GM10847 (cell line): Measurements from ENCODE around the gene OTULIN.

Experiments
- POLR2A ChIP-seq: IDR thresholded peaks from 2 replicates; pipeline ENCODE4 v1.6.1; 2011; ENCODE audit not compliant: insufficient read length; ENCODE audit errors: extremely low read depth

The OTULIN gene

DNA sequence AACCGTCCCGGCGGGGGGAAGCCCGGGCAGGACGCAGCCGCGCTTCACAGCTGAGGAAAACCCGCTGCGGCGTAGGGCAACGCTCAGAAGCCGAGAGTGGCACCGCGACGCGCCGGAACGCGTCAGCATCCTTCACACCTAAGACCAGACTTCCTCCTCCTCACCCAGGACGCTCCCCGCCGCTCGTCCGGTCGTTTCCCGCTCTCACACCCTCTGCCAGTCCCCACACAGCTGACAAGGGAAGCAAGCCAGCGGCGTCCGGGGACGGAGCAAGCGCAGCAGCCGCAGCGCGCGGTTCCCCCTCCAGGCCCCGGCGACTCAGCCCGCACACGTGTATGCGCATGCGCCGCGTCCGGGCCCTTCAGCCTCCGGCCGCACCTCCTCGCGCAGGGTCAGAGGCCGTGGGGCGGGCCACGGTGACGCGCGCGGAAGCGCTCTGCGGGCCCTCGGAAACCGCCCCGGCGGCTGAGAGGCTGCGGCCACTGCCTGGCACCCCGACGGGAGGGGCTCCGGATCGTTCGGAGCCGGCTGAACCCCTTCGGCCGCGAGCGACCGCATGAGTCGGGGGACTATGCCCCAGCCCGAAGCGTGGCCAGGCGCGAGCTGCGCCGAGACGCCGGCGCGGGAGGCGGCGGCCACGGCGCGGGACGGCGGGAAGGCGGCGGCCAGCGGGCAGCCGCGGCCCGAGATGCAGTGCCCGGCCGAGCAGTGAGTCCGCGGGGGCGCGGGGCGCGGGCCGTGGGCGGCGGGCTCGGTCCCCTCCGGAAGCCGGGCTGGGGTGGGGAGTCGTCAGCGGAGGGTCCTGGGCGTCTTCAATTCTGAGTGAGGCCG is at the start of gene OTULIN:
Gene OTULIN, plus strand, starts transcription at position 449 of the 831 bp plus-strand sequence. Its CDS starts 108 bp downstream, at position 557.
- TF ChIP-seq POLR2A = peak; percentile 84

DNA sequence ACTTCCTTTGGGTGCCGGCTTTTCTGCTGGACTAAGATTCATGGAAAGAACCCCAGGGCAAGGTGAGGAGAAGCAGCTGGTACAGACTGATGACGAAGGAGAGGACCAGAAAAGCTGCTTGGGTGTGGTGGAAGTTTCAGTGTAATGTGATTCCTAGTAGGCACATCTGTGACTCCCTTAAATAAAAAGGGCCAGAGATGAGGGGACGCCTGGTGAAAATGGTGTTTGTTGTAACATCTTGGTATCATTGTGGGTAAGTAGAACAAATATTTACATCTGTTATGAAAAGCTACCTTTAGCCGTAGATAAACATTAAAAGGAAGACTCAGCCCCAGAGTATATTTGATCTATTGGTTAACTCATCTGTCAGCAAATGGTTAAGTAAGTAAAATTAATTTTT is 49.2 kb upstream of the OTULIN start:
- no peak for TF ChIP-seq POLR2A

DNA sequence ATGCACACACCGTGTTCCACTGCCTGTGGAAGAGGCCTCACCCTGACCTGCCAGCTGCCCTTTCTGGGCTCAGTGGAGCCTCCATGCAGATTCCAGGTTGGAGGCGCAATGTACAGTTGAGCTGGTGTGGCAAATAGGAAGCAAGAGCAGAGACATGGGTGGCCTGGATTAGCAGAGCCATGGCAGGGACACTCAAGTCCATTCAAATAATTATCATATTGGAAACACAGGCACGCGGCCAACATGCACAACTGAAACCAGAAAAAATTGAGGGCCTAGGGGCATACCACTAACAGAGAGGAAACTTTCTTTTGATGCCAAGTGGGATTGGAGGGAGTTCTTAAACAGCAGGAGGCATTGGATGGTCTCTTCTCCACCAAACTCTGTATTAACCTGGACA is 47.1 kb upstream of the OTULIN start:
- TF ChIP-seq POLR2A = no peak

DNA sequence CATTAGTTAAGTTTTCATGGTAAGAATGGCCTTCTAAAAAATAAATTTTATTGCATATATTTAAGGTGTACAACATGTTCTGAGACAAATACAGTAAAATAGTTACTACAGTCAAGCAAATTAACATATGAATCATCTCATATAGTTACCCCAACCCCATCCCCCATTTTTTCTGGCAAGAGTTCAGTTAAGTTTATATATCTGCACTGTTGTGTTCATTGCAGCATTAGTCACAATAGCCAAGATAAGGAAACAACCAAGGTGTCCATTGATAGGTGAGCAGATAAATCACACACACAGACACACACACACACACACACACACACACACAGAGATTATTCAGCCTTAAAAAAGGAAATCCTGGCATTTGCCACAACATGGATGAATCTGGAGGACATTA is 37.2 kb upstream of the OTULIN start:
- no peak for TF ChIP-seq POLR2A

DNA sequence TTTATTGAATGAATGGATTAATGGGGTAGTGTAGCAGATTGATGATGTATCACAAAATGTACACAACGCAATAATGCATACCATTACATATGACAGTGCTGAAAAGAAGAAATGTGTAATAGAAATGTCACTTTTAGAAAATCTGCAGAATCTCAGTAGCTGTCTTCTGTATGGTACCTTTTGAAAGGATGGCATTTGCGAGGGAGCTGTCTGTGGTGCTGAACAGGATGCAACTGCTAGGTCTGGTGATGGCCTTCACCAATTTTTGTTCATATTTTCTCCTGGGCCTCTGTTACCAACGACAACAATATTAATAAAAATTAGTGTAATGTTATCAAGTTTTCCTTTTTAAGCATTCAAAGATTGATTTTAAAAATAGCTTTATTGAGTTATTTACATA is 36.2 kb upstream of the OTULIN start:
- no peak for TF ChIP-seq POLR2A

DNA sequence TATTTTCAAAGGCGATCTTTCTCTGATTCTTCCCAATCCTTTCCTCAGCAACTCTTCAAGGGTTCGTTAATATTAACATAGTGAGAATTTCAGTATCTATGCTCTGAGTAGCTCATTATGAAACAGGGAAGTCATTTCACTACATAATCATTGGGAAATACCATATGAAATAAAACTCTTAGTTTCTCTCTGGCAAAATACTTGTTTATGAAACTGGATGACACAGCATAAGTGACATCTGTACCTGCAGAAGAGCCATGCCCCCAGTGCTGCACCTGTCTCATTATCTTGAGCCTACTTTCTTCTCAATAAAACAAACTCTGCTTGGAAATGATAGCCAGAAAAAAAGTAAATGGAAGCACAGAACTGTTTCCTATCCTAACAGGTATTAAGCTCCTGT is 33.8 kb upstream of the OTULIN start:
- no peak for TF ChIP-seq POLR2A

DNA sequence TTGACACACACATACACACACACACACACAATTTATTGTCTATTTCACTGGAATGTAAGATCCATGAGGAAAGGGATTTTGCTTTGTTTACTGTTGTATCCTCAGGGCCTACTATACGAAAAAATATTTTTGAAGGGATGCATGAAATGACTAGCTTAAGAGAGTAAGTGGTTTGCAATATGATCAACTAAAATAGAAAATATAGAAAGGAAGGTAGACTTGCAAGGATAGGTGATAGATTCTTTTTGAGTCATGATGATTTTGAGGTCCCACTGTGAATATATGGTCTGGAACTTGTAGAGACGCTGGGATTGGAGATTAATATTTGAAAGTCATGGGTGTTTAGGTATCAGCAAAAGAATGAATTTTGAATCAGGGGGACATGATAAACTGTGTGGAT is 28.9 kb upstream of the OTULIN start:
- TF ChIP-seq POLR2A = no peak

DNA sequence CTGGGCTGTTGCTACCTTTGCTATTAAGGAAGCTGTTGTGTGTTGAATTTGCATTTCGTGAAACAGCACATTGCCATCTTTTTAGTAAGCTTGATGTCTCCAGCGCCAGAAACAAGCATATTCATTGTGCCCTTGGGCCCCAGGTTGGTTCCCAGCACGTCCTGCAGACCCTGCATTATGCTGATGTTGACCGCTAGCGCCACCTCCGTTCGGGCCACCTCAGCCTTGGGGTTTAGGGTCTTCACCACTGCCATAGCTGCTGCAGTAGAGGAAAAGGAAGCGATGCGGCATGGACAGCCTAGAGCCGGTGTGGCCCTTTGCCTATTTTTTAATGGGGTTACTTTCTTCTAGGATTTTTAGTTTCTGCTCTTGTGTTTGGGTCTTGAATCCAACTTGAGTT is 23.8 kb upstream of the OTULIN start:
- TF ChIP-seq POLR2A = no peak

DNA sequence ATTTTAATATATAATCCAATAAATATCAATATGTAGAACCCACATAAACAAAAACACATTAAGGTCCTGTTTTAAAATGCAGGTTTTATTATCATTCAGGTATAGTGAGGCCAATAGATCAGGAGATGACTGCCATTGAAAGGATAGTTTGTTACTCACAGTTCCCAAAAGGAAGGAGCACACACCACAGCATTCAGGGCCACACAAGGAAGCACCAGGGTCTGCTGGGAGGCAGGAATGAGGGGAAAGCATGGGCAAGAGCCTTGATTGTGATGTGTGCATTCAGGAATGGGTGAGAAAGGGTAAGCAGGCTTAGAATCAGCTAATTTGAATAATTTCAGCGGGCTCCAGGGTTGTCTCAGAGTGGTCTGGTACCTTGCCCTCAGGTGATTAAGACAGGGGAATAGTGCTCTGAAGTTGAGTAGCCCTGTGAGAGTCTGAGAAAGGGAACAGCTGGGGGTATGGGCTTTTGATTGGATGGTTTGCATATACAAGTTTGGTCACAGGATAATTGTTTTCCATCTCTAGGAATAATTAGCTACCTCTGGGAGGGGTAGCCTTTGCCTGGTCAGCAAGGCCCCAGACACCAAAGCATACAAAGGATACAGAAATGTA is 19.8 kb upstream of the OTULIN start:
- TF ChIP-seq POLR2A = no peak

DNA sequence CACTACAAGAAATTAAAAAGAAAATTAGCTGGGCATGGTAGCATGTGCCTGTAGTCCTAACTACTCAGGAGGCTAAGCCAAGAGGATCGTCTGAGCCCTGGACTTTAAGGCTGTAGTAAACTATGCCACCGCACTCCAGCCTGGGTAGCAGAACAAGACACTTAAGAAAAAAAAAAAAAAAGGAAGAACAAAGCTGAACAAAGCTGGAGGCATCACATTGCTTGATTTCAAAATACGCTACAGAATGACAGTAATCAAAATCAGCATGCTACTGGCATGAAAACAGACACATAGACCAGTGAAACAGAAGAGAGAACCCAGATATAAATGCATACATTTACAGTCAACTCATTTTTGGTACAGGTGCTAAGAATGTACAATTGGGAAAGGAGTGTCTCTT is 14.5 kb upstream of the OTULIN start:
- no peak for TF ChIP-seq POLR2A

DNA sequence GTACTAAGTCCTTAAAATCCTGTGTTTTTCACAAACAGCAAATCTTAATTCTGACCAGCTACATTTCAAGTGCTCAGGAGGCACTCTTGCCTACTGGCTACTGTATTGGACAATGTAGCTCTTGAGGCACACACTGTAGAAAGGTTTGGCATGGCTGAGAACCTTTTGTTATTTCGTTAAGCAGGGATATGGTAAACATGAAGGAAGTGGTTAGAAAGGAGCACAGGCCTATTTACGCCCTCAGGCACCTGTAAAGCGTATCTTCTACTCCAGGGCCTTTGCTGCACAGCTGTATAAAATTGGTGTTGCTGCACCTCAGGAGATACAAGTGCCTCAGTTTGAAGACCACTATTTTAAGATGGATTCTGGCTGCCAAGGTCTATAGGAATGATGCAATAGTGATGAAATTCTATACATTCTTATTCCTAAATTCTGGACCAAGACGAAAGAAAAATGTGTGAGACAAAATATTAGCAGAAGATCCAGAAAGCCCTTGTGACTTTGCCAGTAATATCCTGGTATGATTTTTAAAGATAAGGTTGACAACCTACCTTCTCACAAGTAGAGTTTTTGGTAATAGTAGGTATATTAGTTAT is 9.3 kb upstream of the OTULIN start:
- no peak for TF ChIP-seq POLR2A

DNA sequence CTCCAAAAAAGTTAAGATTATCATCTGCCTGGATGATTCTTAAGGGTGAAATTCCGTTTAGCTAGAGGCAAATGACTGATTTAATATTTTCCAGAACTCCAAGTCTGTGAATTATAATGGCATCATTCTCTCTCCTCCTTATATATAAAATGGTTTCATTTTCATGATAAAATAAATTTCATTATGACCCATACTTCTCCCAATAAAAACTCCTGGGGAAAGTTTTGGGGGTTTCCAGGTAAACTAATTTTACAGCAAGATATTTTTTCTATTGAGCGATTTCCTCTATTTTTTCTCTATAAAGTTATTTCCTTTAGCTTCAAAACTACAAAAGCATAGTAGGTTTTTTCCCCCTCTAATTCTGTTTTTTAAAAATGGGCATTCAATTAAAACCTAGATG is 7.6 kb upstream of the OTULIN start:
- TF ChIP-seq POLR2A = no peak

DNA sequence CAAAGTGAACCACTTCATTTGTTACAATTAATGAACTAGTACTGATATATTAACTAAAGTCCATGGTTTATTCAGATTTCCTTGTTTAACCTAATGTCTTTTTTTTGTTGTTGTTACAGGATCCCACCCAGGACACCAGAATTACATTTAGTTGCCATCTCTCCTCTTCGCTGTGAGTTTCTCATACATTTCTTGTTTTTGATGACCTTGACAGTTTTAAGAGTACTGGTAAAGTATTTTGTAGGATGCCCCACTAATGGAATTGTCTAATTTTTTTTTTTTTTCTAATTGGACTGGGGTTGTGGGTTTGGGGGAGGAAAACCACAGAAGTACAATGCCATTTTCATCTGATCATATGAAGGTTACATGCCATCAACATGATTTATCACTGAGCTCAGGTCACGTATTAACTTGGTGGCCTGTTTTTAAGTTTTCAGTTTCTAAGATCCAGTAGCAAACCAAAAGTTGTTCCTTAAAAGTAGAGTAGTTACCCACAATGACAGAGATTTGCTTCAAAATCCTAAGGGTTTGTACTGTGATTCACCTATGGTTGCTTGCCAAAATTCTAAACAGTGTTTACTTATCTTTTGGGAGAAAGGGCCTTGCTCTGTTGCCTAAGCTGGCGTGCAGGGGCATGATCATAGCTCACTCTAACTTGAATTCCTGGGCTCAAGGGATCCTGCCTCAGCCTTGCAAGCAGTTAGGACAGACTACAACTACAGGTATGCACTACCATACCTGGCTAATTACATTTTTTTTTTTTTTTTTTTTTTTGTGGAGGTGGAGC is 4.5 kb upstream of the OTULIN start:
- TF ChIP-seq POLR2A = no peak

DNA sequence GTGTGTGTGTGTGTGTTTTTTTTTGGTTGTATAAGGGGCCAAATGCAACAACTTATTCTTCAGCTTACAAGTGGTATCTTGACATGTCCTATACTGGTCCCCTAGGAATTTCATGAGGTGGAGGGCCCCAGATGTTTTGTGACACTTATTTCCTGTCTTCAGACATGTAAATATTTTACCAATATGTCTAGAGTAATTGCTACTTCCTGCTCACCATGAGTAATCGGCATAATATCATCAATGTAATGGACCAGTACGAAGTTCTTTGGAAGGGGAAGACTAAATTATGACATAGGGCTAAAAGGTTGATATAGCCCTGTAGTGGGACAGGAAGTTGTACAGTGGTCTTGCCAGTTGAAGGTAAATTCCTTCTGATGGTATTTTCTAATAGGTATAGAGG is 3.7 kb upstream of the OTULIN start:
- TF ChIP-seq POLR2A = no peak

DNA sequence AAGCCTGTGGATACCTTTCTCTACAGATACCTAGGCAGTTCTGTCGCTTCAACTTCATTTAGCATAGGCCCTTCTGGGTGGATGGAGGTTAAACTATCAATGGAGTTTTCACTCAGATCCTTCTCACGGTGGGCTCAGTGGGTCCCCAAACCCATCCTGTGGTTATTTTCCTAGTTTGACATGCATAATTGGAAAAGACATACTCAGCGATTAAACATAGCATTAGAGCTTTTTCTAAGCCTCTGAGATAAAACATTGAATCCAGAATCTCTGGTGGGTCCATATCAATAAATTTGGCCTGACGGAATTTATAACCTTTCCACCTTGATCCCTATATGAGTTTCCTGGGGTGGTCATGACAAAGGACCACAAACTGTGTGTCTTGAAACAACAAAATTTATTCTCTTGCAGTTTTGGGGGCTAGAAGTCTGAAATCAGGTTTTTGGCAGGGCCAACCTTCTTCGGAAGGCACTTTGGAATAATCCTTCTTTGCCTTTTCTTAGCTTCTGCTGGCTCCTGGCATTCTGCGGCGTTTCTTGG is 1.7 kb upstream of the OTULIN start:
- no peak for TF ChIP-seq POLR2A
